Ovary (tissue), 9 donors: ENCODE data around the gene CD200R1. TPM values are rescaled to one million over a fixed set of nuclear protein-coding genes. Genes with fewer than 3 reads are reported as not detected.
A peak's percentile ranks its signal among the peaks of the same experiment; 100 is the strongest.

Experiments used
- DNase-seq, 5 donors: peaks; one replicate each; pipeline ENCODE4 v3.0.0-alpha.2; 2019 to 2020
- H3K27ac ChIP-seq, 2 donors: fragments of 200-600 bp; one replicate each; pipeline versions ENCODE4 v1.5.1 to v1.8.0; 2019 to 2022
- H3K27me3 ChIP-seq: fragments of 200-600 bp; one replicate; pipeline ENCODE4 v1.8.0; 2022
- H3K36me3 ChIP-seq: fragments of 200-600 bp; sonication (generic); one replicate; pipeline ENCODE4 v1.5.1; 2019
- H3K4me1 ChIP-seq: one replicate; pipeline ENCODE4 v1.8.1; 2013; ENCODE audit warnings: mild to moderate bottlenecking, moderate library complexity; ENCODE audit not compliant: insufficient read depth
- H3K4me3 ChIP-seq: fragments of 200-600 bp; sonication (generic); one replicate; pipeline ENCODE4 v1.5.1; 2017
- H3K9me3 ChIP-seq, 2 donors: fragments of 200-600 bp in 1 of 2; sonication (generic) in 1 of 2; one replicate each; pipeline versions ENCODE4 v1.5.1 to v1.8.1; 2013 to 2019; ENCODE audit warnings: mild to moderate bottlenecking in 1 of 2, moderate library complexity in 1 of 2
- CTCF ChIP-seq, 3 donors: fragments of 450-650 bp in 2 of 3; fragments of 200-600 bp in 1 of 3; IDR thresholded peaks; one replicate each; pipeline versions ENCODE4 v1.5.1 to v1.8.0; 2016 to 2022; ENCODE audit warnings: antibody characterized with exemption in 3 of 3, mild to moderate bottlenecking in 1 of 3
- EP300 ChIP-seq: sonication (generic); formaldehyde crosslinking; IDR thresholded peaks from one replicate; pipeline ENCODE4 v1.6.1; 2017; ENCODE audit warnings: antibody characterized with exemption
- POLR2A ChIP-seq: fragments of 450-650 bp; IDR thresholded peaks from one replicate; pipeline ENCODE4 v1.6.1; 2017; ENCODE audit warnings: antibody characterized with exemption, mild to moderate bottlenecking, moderate library complexity
- WGBS, 3 donors: extraction: QIAGEN DNeasy Blood & Tissue Kit in 1 of 3; methylation state at CpG; one replicate each; pipeline versions ENCODE4 v1.1.5 to v1.1.7; 2013 to 2017; 5-methylcytosine and 5-hydroxymethylcytosine counted together
- intact Hi-C, 4 donors: fragments of 100-400 bp; cut with DNase I; formaldehyde crosslinking; loops; one replicate each; pipeline versions ENCODE4 v1.11.0 to v1.15.1; 2022 to 2023
- polyA plus RNA-seq, 2 donors: library from polyadenylated mRNA; stranded (reverse); fragments of 200-250 nt in 1 of 2; fragments of 350-450 nt in 1 of 2; fragmentation: Illumina TruSeq in 1 of 2; extraction: RNeasy Lipid Tissue Mini Kit (QIAGEN cat#74804) in 1 of 2; gene quantifications; one replicate each; pipeline ENCODE4 v1.2.3, GENCODE V29; 2013 to 2014
- total RNA-seq, 7 donors: library from RNA; depleted of rRNA in 2 of 7; stranded (reverse); fragments of >200 nt in 2 of 7; fragmentation: NEBNext Ultra II Directional in 3 of 7; extraction: Animal tissue kit (Norgen Biotek cat#: 25700) in 3 of 7; gene quantifications; one replicate each; pipeline versions ENCODE4 v1.1.0 to v1.2.4, GENCODE V29; 2016 to 2023
- donor health status: DM: no; HTN: no; CAD: no; lungs with moderate emphysema.
- donor health status: DM: no; HTN: no; CAD: no.
- donor health status: Bipolar disorder and iron deficiency.
- donor health status: DM: yes; HTN: yes; CAD: no.
- donor health status: DM: no; HTN: no; CAD: no.
- donor health status: DM: yes; HTN: yes; CAD: no.

CD200R1 gene
- total and polyA plus RNA-seq, 9 donors = 0.11 to 2.8 (median 0.28) TPM

GRCh38 chr3:112980080-112980479 lies 5.2 kb upstream of the CD200R1 start:
- H3K9me3 ChIP-seq = no peaks in the 10 kb centered on the region
- 0 to 6% (median 0%) methylated on average over 1 of the region's 1 CpG for WGBS, 3 donors
- H3K27me3 ChIP-seq = no peaks in the 10 kb centered on the region
- no peaks in the 10 kb centered on the region for H3K4me1 ChIP-seq
- H3K27ac ChIP-seq = no peak overlapping the region
- no peak for TF ChIP-seq EP300
- DNase-seq = no peak
- intact Hi-C loops = loop anchor here in 2 of 4 donors (10.0 kb wide), 2 partner anchors 335 to 395 kb away; partner anchors contain the start of gene CCDC80 (in 1 of the 2)
- H3K36me3 ChIP-seq = no peaks in the 10 kb centered on the region
- H3K4me3 ChIP-seq = no peak overlapping the region

GRCh38 chr3:112979244-112979832 lies 4.4 kb upstream of the CD200R1 start:
- Histone ChIP-seq H3K27ac (no peak overlapping the region), H3K27me3 (no peaks in the 10 kb centered on the region), H3K4me3 (no peak overlapping the region), H3K36me3 (no peaks in the 10 kb centered on the region), H3K4me1 (no peaks in the 10 kb centered on the region), H3K9me3 (no peaks in the 10 kb centered on the region)
- DNase-seq = no peak
- TF ChIP-seq POLR2A = no peak
- TF ChIP-seq CTCF (IDR thresholded peaks at IDR 0.05) = peak; percentile 28 to 42 (median 39)
- intact Hi-C loops = loop anchor here in 2 of 4 donors (5.0 to 10.0 kb wide), 2 partner anchors 335 to 337 kb away; partner anchors contain the start of gene CCDC80 (in 2 of the 2)
- 66 to 80% (median 75%) methylated on average over 1 of the region's 1 CpG for WGBS, 3 donors

- intact Hi-C loops = loop anchor here in 2 of 4 donors (5.0 to 10.0 kb wide), 2 partner anchors 332 to 335 kb away; partner anchors contain the start of gene CCDC80 (in 2 of the 2)
- H3K4me1 ChIP-seq = no peaks in the 10 kb centered on the region
- H3K9me3 ChIP-seq = no peaks in the 10 kb centered on the region
- TF ChIP-seq EP300 (no peak), POLR2A (no peak), CTCF (IDR thresholded peaks at IDR 0.05) (no peak)
- H3K36me3 ChIP-seq = no peaks in the 10 kb centered on the region
- H3K27me3 ChIP-seq = no peaks in the 10 kb centered on the region
- no peak for DNase-seq
- H3K27ac ChIP-seq = no peak overlapping the region
- WGBS, 3 donors = 68 to 78% (median 74%) methylated on average over 2 of the region's 2 CpGs
- H3K4me3 ChIP-seq = no peak overlapping the region
Measured at GRCh38 chr3:112976953-112977352, 2.0 kb upstream of the CD200R1 start.

GRCh38 chr3:112976001-112976400 lies 1.1 kb upstream of the CD200R1 start:
- no peaks in the 10 kb centered on the region for H3K9me3 ChIP-seq
- H3K27ac ChIP-seq = no peak overlapping the region
- no peak overlapping the region for H3K4me3 ChIP-seq
- TF ChIP-seq POLR2A (no peak), EP300 (no peak), CTCF (IDR thresholded peaks at IDR 0.05) (no peak)
- no peaks in the 10 kb centered on the region for H3K36me3 ChIP-seq
- H3K4me1 ChIP-seq = no peaks in the 10 kb centered on the region
- DNase-seq = no peak
- no peaks in the 10 kb centered on the region for H3K27me3 ChIP-seq
- intact Hi-C loops = loop anchor here in 2 of 4 donors (5.0 to 10.0 kb wide), 2 partner anchors 331 to 334 kb away; partner anchors contain the start of gene CCDC80 (in 2 of the 2)

GRCh38 chr3:112974178-112974517 lies 755 bp downstream of the CD200R1 start:
- 79 to 85% (median 83%) methylated on average over 2 of the region's 2 CpGs for WGBS, 3 donors
- H3K4me3 ChIP-seq = no peak overlapping the region

More at GRCh38 chr3:112974178-112974517, 755 bp downstream of the CD200R1 start:
- H3K27me3 ChIP-seq = no peaks in the 10 kb centered on the region
- H3K4me1 ChIP-seq = no peaks in the 10 kb centered on the region
- intact Hi-C loops = loop anchor here in 1 of 4 donors (5.0 to 10.0 kb wide), 2 partner anchors 329 to 853 kb away; partner anchors contain the start of gene CCDC80
- H3K9me3 ChIP-seq = no peaks in the 10 kb centered on the region
- TF ChIP-seq EP300 = no peak
- no peak for TF ChIP-seq CTCF (IDR thresholded peaks at IDR 0.05)
- no peak for TF ChIP-seq POLR2A
- no peaks in the 10 kb centered on the region for H3K36me3 ChIP-seq
- no peak overlapping the region for H3K27ac ChIP-seq
- no peak for DNase-seq
